Astrocyte (in vitro differentiated cells and primary cell): ENCODE measurements around the gene CYP3A7.

Experiments used
- EZH2 ChIP-seq: IDR thresholded peaks from 2 replicates; pipeline ENCODE4 v1.6.1; 2012; ENCODE audit warnings: mild to moderate bottlenecking, low read length, inconsistent platforms; ENCODE audit not compliant: insufficient read depth
- TF ChIP-seq, protein P1 (sequence below): IDR thresholded peaks from 2 replicates; pipeline ENCODE4 v1.5.1; 2011; ENCODE audit warnings: low read depth, mild to moderate bottlenecking, inconsistent platforms, low read length, moderate library complexity; ENCODE audit not compliant: insufficient read depth

DNA sequence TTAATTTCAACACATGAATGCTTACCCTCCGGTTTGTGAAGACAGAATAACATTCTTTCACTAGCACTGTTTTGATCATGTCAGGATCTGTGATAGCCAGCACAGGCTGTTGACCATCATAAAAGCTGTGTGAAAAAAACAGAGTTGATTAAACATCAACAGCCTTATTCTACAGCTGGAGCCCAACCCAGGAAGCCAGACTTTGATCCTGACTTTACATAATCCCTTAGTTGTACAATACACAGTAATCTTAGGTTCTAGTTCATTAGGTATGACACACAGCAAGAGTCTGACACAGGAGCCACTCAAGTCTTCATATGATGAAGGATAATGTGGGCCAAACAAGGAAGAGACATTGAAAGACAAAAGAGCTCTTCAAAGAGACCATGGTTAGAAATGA, 37.6 kb upstream of the CYP3A7 start:
- TF ChIP-seq, protein P1, sequence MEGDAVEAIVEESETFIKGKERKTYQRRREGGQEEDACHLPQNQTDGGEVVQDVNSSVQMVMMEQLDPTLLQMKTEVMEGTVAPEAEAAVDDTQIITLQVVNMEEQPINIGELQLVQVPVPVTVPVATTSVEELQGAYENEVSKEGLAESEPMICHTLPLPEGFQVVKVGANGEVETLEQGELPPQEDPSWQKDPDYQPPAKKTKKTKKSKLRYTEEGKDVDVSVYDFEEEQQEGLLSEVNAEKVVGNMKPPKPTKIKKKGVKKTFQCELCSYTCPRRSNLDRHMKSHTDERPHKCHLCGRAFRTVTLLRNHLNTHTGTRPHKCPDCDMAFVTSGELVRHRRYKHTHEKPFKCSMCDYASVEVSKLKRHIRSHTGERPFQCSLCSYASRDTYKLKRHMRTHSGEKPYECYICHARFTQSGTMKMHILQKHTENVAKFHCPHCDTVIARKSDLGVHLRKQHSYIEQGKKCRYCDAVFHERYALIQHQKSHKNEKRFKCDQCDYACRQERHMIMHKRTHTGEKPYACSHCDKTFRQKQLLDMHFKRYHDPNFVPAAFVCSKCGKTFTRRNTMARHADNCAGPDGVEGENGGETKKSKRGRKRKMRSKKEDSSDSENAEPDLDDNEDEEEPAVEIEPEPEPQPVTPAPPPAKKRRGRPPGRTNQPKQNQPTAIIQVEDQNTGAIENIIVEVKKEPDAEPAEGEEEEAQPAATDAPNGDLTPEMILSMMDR, result no peak
- TF ChIP-seq EZH2, result no peak
